ENCODE results near the gene OR4D9. TPM values are rescaled to one million over a fixed set of nuclear protein-coding genes. Genes with fewer than 3 reads are reported as not detected.

Gene OR4D9
- total RNA-seq, 1 experiment from 2014 or later, result not detected

- H3K4me1 Mint-ChIP-seq (ENCODE audit: insufficient read depth, unreplicated experiment), result peaks cover 24% of the 10 kb centered on the region
- ChIA-PET CTCF (no interaction called here), POLR2A (interaction anchor here (5.4 kb wide), 1 partner anchor 8 kb away, joined by 73 read pairs; no protein-coding TSS in a partner anchor)
- H3K9me3 Mint-ChIP-seq (ENCODE audit: unreplicated experiment), result no peaks in the 10 kb centered on the region
- intact Hi-C loops (cut with micrococcal nuclease), result no loop called here
- peaks cover 17% of the 10 kb centered on the region for H3K36me3 Mint-ChIP-seq (ENCODE audit: insufficient read depth, unreplicated experiment)
- H3K27me3 Mint-ChIP-seq (ENCODE audit: insufficient read depth, unreplicated experiment), result no peaks in the 10 kb centered on the region
- peak overlapping the region; percentile 92 for H3K4me3 Mint-ChIP-seq (ENCODE audit: unreplicated experiment)
- no peak for DNase-seq (ENCODE audit: unreplicated experiment)
- BruUV-seq (replicated peaks), result no TSS peak
- peak overlapping the region; percentile 98 for H3K27ac Mint-ChIP-seq (ENCODE audit: low read depth, unreplicated experiment)
- no peak for TF ChIP-seq CTCF (IDR thresholded peaks at IDR 0.05; ENCODE audit: unreplicated experiment)
Observed at GRCh38 chr11:59552844-59553243, 41.5 kb downstream of the OR4D9 start.

- DNase-seq (ENCODE audit: unreplicated experiment), result no peak
- intact Hi-C loops (cut with micrococcal nuclease), result no loop called here
- no TSS peak for BruUV-seq (replicated peaks)
- ChIA-PET POLR2A (interaction anchor here (1.4 to 5.4 kb wide), 2 partner anchors 8 to 116 kb away, joined by 5 to 73 read pairs; partner anchors contain the start of gene PATL1), CTCF (interaction anchor here (0.6 kb wide), 1 partner anchor 232 kb away, joined by 4 read pairs; no protein-coding TSS in a partner anchor)
- no peak for TF ChIP-seq CTCF (IDR thresholded peaks at IDR 0.05; ENCODE audit: unreplicated experiment)
- no peak overlapping the region for H3K4me3 Mint-ChIP-seq (ENCODE audit: unreplicated experiment)
- no peaks in the 10 kb centered on the region for H3K27me3 Mint-ChIP-seq (ENCODE audit: insufficient read depth, unreplicated experiment)
- H3K27ac Mint-ChIP-seq (ENCODE audit: low read depth, unreplicated experiment), result peak overlapping the region; percentile 98
- H3K36me3 Mint-ChIP-seq (ENCODE audit: insufficient read depth, unreplicated experiment), result peaks cover 17% of the 10 kb centered on the region
- no peaks in the 10 kb centered on the region for H3K9me3 Mint-ChIP-seq (ENCODE audit: unreplicated experiment)
- H3K4me1 Mint-ChIP-seq (ENCODE audit: insufficient read depth, unreplicated experiment), result peaks cover 24% of the 10 kb centered on the region
Observed at GRCh38 chr11:59553323-59553722, 42.0 kb downstream of the OR4D9 start.

GRCh38 chr11:59555601-59556114, 44.3 kb downstream of the OR4D9 start:
- no peak for DNase-seq (ENCODE audit: unreplicated experiment)
- H3K4me1 Mint-ChIP-seq (ENCODE audit: insufficient read depth, unreplicated experiment), result peaks cover 13% of the 10 kb centered on the region
- no peaks in the 10 kb centered on the region for H3K27me3 Mint-ChIP-seq (ENCODE audit: insufficient read depth, unreplicated experiment)
- POLR2A ChIA-PET, result interaction anchor here (0.7 to 2.6 kb wide), 4 partner anchors 10 to 411 kb away, joined by 3 to 15 read pairs (median 6); partner anchors contain the start of genes OSBP and PATL1
- peaks cover 22% of the 10 kb centered on the region for H3K36me3 Mint-ChIP-seq (ENCODE audit: insufficient read depth, unreplicated experiment)
- no peak for TF ChIP-seq CTCF (IDR thresholded peaks at IDR 0.05; ENCODE audit: unreplicated experiment)
- no TSS peak for BruUV-seq (replicated peaks)
- H3K4me3 Mint-ChIP-seq (ENCODE audit: unreplicated experiment), result peak overlapping the region; percentile 67
- CTCF ChIA-PET, result interaction anchor here (0.6 to 0.7 kb wide), 4 partner anchors 19 to 418 kb away, joined by 3 to 6 read pairs (median 3); no protein-coding TSS in a partner anchor
- H3K9me3 Mint-ChIP-seq (ENCODE audit: unreplicated experiment), result no peaks in the 10 kb centered on the region
- H3K27ac Mint-ChIP-seq (ENCODE audit: low read depth, unreplicated experiment), result peak overlapping the region; percentile 50
- intact Hi-C loops (cut with micrococcal nuclease), result no loop called here

- peaks cover 22% of the 10 kb centered on the region for H3K36me3 Mint-ChIP-seq (ENCODE audit: insufficient read depth, unreplicated experiment)
- H3K27me3 Mint-ChIP-seq (ENCODE audit: insufficient read depth, unreplicated experiment), result no peaks in the 10 kb centered on the region
- POLR2A ChIA-PET, result interaction anchor here (0.7 to 2.6 kb wide), 8 partner anchors 10 to 914 kb away, joined by 3 to 15 read pairs (median 4); partner anchors contain the start of genes OSBP, PATL1 and STX3
- intact Hi-C loops (cut with micrococcal nuclease), result no loop called here
- peaks cover 19% of the 10 kb centered on the region for H3K4me1 Mint-ChIP-seq (ENCODE audit: insufficient read depth, unreplicated experiment)
- no peak for TF ChIP-seq CTCF (IDR thresholded peaks at IDR 0.05; ENCODE audit: unreplicated experiment)
- no peaks in the 10 kb centered on the region for H3K9me3 Mint-ChIP-seq (ENCODE audit: unreplicated experiment)
- peak; percentile 81 for DNase-seq (ENCODE audit: unreplicated experiment)
- BruUV-seq (replicated peaks), result no TSS peak
- peak overlapping the region; percentile 50 for H3K27ac Mint-ChIP-seq (ENCODE audit: low read depth, unreplicated experiment)
- CTCF ChIA-PET, result interaction anchor here (0.6 to 1.0 kb wide), 3 partner anchors 9 to 415 kb away, joined by 3 read pairs; no protein-coding TSS in a partner anchor
- H3K4me3 Mint-ChIP-seq (ENCODE audit: unreplicated experiment), result peak overlapping the region; percentile 67
Observed at GRCh38 chr11:59556115-59556916, 45.0 kb downstream of the OR4D9 start.

Data from MCF 10A (cell line).